ENCODE data around the gene NGRN.
"Not testable (repeated sequence)": the region's sequence is repeated elsewhere in the genome, so short reads cannot be mapped to it uniquely, and the experiment has no call there.

NGRN gene

DNA sequence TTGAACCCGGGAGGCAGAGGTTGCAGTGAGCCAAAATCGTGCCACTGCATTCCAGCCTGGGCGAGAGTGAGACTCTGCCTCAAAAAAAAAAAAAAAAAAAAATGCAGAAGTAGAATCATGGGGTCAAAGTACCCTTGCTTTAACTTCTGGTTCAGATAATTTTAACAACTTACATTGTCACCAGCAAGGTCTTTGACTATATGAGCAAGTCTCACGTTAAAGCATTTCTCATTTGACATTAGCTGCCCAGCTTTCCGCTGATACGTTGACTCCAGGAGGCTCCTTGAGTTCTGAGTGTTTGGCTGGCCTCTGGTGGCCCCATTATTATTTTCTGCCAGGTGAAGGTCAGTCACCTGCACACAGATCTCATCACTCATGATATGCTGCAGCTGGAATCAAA lies 16.2 kb downstream of the NGRN start:
- not testable (repeated sequence) for DNase-seq (ENCODE audit: low read depth in 2 of 2)

DNA sequence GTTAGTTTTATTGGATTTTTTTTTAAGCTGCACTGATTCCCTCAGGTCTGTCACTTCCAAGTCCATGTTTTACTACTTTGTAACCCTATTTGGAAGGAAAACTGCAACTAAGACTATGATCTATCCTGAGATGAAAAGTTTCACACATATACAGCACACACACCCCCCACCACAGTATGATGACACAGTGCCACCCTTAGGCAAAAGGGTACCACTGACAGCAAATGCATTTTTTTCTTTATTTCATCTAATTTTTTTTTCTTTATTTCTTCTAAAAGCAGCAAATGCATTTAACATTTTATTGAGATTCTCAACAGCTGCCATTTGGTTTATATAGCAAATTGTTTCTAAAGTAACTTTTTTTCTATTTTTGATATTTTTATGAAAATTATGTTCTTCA lies 21.2 kb downstream of the NGRN start:
- no peak for DNase-seq (ENCODE audit: low read depth in 2 of 2)

DNA sequence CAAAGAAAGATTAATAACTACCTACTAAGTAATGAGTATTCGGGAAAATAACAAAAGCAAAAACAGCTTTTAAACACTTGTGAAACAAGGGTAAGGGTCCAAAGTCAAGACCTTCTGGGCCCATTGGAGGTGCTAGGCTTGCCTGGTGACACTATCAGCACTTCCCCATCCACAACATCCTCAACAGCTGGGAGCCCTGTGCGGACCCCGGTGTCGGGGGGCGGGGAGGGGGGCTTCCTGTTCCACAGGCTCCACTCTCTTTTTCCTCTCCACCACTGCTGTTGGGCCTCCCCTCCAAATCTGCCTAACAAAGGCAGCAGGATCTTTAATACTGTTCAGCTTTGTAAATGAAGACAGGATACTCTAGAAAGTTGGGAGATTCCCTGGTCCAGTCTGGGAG lies 21.6 kb downstream of the NGRN start:
- no peak for DNase-seq (ENCODE audit: low read depth in 2 of 2)

DNA sequence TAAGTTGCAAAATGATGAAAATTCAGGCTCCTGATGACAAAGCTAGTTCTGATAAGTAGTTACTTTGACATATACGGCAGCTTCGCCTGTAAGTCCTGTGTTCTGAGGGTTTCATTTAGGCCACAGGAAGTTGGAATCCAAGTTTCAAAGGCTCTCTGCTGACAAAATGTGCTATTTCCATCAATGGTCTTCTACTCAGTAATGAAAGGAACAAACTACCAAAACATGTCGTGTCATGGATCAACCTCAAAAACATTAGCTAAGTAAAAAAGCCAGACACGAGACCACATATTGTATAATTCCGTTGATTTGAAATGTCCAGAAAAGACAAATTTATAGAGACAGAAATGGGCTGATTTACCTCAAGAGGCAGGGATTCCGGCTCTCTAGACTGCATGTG lies 22.5 kb downstream of the NGRN start:
- DNase-seq (ENCODE audit: low read depth in 2 of 2), result no peak

DNA sequence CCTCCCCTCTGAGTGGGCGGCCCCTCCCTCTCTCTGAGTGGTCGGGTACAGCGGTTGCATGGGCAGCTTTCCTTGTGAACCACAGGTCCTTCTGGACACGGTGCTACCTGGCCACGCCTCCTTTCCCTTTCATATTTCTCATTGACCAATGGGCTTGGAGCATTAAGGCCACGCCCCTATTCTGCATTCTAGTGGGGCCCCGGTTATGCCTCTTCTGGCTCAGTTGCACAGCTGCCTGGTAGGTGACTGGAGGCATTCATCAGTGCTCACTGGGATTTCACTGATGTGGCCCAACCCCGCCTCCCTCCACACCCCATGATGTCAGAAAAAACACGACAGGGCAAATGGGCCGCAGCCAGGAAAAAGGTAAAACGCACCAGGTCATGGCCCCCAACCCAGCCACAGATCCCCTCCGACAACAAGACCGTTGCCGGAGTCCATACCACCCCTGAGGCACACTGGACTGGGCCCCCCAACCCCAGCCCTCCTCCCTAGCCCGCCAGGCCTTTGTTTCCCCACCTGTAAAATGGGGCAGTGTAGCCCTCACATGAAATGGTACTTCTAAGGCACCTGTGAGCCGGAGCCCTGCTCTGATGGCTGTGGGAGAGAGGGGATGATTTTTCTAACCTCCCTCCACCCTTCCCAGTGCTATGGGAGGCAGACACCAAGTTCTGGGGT lies 26.3 kb downstream of the NGRN start:
- DNase-seq (ENCODE audit: low read depth in 2 of 2), result no peak

DNA sequence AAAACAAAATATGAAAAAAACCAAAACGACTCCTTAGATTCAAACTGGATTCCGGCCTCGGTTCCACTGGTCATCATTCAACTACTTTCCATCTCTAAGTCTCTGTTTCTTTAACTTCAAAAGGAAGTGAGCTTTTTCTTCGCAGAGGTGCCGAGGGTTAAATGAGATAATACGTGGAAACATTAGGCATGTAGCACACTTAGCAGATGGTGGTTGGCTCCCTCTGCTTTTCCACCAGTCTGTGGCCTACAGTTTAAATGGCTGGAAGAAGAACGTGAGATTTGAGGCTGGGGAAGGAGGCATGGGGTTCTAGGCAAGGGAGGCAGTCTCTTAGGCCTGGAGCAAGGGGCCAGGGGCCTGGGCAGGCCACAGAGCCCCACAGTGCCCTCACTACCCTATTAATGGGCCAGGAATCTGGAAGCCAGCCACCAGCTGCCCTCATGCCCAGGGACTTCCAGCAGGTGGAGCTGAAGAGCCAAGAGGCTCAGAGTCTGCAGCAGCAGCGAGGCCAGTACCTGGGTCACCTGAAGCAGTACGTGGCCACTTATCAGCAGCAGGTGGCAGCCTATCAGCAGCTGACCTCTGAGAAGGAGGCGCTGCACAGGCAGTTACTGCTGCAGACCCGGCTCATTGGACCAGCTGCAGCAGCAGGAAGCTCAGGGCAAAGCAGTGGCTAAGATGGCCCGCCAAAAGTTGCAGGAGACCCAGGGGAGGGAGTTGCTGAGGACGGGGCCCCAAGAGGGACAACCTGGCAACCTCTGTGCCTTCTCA lies 27.8 kb downstream of the NGRN start:
- peak; percentile 36 to 37 for DNase-seq (ENCODE audit: low read depth in 2 of 2)

DNA sequence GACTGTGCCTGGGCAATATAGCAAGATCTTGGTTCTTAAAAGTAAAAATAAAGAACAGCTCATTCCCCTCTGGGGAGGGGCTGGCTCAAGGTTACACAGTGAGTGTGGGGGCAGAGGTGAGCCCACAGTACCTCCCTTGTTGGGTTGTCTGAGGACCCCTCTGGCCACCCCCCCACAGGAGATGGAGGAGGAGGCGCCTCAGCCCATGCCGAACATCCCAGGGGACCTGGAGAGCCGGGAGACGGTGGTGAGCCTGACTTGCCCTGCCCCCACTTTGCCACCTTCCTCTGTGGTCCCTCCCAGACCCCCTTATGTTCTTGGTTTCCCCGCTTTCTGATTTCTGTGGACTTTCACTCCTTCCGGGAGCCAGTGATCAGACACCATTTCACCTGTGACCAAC lies 28.7 kb downstream of the NGRN start:
- no peak for DNase-seq (ENCODE audit: low read depth in 2 of 2)

DNA sequence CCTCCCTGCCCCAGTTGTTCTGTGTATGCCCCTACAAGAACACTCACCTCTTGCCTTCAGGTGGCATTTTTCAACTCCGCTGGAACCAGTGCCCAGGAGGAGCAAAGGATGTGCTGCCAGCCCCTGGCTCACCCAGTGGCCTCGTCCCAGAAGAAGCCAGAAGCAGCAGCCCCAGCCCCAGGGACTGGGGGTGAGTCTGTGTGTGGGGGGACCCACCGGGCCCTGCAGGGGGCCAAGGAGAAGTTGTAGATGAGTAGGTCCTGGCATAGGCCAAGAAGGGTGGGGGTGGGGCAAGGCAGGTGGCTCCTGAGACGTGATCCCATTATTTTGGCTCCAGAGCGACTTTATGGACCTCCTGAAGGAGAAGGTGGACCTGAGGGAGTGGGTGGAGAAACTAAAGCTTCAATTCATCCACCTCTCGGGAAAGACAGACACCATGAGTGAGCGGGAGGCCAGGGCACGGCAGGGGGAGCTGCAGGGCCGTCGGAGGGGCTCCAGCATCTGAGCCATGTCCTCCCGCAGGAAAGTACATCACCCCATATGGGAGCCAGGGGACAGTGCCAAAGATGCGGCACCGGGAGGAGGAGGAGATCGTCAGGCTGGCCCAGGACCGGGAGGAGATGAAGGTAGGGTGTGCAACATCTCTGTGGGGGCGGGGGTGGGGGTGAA lies 29.3 kb downstream of the NGRN start:
- DNase-seq (ENCODE audit: low read depth in 2 of 2), result no peak

DNA sequence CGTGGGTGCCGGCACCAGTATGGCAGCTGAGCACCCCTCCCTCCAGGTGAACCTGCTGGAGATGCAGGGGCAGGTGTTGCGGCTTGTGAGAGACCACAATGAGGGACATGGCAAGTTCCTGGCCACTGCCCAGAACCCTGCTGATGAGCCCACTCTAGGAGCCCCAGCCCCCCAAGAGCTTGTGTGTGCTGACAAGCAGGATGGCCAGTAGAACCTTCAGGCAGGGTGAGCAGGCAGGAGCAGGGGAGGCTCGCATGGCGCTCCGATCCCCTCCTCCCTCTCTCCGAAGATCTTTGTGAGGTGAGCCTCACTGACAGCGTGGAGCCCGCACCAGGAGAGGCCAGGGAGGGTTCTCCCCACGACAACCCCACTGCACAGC lies 29.8 kb downstream of the NGRN start:
- no peak for DNase-seq (ENCODE audit: low read depth in 2 of 2)

DNA sequence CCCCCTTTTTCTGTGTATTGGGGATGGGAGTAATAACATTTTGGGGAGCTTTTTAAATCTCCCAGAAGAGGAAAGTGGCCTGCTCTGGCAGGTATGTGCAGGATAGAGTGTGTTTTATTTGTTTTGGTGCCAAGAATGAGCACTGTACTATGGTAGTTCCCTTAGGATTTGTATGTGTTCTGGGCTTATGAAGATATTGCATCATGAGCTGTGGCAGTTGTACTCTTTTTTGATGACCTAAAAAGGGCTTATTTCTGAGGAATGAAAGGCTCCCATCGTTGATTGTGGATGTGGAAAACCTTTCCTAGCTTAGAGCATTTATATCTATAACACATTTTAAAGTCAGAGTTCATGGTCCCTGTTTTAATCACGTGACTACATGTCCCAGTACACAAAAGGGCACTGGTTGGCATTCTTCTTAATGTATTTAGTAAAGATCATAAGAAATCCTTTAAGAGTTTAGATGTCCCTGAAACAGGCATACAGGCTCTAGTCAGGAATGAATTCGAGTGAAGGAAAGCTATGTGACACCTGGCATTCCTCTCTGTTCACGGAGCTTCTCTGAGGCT lies 30.9 kb downstream of the NGRN start:
- DNase-seq (ENCODE audit: low read depth in 2 of 2), result not testable (repeated sequence)

DNA sequence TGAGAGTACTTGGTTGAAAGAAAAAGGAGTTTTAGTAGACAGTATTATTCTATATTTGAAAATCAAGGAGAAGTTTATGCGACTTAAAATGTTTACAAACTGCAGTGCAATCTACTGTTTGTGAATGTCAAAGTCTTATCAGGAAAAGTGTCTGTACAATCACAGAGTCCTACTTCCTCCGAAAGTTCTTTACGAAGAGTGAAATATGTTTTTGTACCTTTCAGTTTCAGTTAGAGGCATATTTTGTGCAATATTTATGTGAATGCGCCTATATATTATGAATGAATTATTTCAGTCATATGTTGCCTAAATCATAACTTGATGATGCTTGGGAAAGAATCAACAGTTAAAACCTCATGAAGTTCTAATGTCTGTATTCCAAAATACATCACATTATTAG lies 31.5 kb downstream of the NGRN start:
- no peak for DNase-seq (ENCODE audit: low read depth in 2 of 2)

DNA sequence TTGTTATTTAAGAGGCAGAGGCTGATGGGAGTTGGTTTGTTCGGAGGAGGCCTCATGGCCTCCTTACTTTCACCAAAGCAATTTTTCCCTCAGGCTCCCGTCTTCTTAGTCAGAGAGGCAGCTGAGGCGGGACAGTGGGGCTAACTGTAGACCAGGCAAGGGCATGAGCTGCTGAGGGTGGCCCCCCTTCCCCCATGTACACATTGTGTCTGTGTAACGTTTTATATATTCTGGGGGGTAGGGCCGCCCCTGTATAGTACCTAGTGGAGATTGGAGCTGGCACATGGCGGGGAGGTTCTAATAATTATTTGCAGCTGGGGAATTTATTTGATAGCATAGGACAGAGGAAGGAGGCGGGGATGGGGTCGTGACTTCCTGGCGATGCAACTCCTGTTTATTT lies 35.1 kb downstream of the NGRN start:
- DNase-seq (ENCODE audit: low read depth in 2 of 2), result no peak

DNA sequence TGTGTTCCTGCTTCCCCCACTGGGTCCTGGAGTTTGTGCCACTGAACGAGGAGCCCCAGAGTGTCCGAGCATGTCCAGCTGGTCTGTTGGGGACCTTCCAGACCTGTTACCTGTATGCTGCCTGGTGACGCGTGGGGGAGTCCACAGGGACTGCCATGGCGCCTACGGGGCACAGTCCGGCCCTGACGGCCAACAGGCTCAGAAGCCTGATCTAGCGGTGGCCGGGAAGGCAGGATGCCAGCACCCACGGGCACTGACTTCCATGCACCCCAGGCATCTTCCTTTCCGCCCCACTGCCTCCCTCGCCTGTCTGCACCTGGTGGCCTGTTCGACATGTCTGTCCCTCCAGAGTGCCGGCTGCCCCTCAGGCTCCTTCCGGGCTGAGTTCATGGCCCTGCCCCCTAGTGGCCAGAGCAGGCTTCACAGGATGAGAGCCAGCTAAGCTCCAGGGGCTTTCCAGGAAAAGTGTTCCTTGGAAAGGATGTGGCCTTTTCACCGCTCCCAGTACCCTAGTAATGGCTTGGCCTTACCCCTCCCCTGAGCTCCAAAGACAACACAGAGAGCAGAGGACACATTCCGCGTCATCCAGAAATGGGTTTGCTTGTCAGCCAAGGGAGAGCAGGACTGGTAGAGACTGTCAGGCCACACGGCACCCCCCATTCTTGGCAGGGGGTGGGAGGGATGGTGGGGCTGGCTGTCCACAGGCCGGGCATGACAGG lies 35.7 kb downstream of the NGRN start:
- DNase-seq (ENCODE audit: low read depth in 2 of 2), result peak; percentile 22 to 37

DNA sequence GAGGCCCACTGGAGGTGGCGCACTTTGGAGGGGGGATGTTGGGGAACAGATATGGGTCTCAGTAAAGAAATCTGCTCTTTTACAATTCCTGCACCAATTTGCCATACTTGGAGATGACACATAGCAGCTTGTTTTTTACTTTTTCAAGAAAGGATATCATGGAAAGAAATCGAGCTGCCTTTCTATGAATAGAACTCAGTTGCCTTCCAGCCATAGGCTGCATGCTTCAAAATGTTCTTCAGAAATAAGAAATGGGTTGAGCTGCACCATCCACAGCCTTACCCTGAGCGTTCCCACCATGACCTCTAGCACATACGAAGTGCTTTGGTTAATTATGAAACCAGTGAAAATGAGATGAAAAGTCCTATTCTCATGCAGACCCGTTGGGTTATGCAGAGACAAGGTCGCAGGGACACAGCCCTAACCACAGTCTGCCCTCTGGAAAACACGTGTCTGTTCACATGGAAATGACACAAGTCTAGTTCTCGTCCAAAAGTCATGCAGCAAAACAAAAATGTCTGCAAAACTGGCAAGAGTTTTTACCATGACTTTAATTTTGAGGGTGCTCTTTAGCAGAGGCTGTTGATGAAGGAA lies 36.3 kb downstream of the NGRN start:
- DNase-seq (ENCODE audit: low read depth in 2 of 2), result no peak

DNA sequence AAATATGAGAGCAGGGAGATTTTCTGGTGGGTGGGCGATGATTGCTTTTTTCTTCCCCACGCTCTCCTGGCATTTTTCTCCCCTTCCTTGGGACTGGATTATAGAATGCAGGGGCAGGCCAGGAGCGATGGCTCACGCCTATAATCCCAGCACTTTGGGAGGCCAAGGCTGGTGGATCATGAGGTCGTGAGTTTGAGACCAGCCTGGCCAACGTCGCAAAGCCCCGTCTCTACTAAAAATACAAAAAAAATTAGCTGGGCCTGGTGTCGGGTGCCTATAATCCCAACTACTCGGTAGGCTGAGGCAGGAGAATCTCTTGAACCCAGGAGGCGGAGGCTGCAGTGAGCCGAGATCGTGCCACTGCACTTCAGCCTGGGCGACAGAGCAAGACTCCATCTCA lies 39.9 kb downstream of the NGRN start:
- not testable (repeated sequence) for DNase-seq (ENCODE audit: low read depth in 2 of 2)

DNA sequence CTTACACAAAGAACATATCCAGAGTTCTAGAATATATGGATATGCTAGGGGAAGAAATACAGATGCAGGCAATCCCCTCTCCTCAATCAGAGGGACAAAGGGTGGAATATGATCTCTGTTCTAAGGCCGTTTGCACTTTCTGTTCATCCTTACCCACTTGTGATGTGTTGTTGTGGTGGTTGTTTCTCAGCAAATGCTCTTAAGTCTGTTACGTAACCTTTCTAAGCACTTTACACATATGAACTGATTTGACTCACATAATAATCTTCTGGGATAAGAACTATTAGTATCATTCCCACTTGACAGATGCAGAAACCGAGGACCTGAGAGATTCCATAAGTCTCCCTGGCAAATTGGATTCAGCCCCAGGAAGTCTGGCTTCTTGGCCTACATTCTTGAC lies 40.5 kb downstream of the NGRN start:
- DNase-seq (ENCODE audit: low read depth in 2 of 2), result no peak

DNA sequence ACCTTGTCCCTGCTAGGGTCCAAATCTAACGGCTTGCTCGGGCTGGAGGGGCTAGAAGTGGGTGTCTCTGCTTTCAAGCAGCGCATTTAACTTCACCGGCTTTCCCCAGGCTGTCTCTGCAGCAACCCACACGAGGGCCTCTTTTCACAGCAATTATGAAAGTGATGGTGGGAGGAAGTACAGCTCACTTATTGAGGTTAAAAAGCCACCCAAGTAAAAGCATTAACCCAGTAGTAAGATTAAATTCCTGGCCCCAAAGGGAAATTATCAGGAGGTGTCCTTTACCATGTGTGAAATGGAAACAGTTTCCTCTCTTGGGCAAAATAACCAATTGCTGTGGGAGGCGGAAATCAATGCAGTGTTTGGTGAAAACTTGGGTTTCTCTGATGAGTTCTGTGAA lies 41.1 kb downstream of the NGRN start:
- DNase-seq (ENCODE audit: low read depth in 2 of 2), result peak in 1 of 2 donors; percentile 10

DNA sequence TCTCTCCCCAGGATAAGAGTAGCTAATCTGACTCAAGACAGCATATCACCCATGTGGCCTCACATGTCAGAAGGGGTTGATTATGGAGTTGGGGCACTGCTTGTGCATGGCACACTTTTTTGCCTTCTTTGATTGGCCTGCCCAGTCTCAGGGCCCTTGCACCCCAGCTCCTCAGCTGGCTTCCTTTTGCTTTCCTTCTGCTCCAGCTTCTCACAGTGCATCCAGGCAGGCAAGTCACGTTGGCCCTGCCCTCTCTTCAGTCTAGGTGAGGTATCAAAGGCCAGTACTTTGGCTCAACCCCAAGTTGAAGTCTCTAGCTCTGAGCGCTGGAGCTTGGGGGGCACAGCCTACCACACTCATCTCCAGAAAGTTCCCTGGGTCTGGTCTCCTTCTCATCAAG lies 42.2 kb downstream of the NGRN start:
- DNase-seq (ENCODE audit: low read depth in 2 of 2), result no peak

DNA sequence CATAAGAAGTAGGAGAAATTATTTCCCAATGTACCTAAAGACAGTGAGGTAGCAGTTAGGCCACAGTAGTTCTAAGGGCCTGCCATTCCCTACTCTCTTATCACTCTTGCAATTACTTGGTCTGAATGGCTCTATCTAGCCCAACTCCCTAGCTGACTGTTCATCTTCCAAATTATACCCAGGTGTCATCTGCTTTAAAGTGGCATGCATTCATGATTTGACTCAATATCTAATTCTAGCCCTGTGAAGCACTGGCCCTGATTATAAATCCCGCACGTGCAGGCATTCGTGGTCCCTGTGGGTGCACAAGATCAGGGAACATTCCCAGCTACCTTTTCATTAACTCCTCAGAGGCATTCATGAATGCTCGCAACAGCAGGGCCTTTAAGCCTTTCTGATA lies 43.5 kb downstream of the NGRN start:
- no peak for DNase-seq (ENCODE audit: low read depth in 2 of 2)

DNA sequence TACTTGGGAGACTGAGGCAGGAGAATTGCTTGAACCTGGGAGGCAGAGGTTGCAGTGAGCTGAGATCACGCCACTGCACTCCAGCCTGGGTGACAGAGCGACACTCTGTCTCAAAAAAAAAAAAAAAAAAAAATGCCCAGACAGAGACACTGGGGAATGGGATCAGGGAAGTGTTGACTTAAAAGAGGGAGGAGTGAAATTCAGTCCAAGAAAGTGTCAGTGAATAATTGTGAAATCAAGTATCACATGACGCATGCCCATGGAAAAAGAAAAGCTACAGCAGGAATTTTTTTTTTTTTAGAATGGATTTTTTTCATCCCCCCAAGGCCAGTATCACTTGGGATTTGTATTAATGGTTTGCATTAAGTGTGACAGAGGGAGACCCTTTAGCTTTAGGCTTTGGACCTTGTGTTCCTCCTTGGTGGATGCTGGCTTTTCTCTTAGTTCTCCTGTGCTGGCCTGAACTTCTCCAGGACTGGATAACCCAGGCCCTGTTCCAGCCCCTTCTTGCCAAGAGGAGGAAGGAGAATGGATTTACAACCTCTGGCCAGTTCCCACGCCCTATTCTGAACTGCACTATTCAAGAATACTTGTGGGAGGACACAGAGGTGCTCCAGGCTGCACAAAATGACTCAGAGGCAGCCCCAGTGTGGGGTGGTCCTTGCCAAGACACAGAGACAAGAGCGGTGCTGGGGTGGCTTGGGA lies 50.0 kb downstream of the NGRN start:
- DNase-seq (ENCODE audit: low read depth in 2 of 2), result no peak

DNA sequence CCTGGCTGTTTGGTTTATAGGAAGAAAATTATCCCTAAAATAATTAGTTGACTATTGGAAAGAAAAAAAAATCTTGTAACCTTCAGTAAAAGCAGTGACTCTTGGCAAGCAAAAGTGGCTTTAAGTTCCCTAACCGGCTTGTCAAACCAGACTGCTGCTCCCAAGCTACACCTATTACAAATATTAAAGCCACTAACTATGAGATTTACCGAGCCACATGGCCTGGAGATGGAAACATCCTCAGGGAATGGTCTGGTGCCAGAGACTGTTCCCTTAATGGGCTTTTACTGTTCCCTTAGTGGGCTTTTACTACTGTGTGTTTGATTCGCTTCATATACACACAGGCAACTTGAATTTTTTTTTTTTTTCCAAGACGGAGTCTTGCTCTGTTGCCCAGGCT lies 50.7 kb downstream of the NGRN start:
- DNase-seq (ENCODE audit: low read depth in 2 of 2), result no peak

Measured in stimulated activated CD8-positive, alpha-beta memory T cell treated with anti-CD3 and anti-CD28 coated beads, Interleukin-7, amount 100 ng/mL, for 4 hours (primary cell).